Left renal pelvis (tissue), 4 donors: ENCODE data around the gene OGFR. TPM values are rescaled to one million over a fixed set of nuclear protein-coding genes. Genes with fewer than 3 reads are reported as not detected.

Experiments
- DNase-seq, 4 donors: peaks; one replicate each; pipeline ENCODE4 v3.0.0-alpha.2; 2013; ENCODE audit warnings: low read depth in 4 of 4, low spot score in 3 of 4
- polyA plus RNA-seq, 4 donors: library from polyadenylated mRNA; unstranded; fragments of 120-200 nt; gene quantifications; one replicate each; pipeline ENCODE4 v1.2.1, GENCODE V29; 2013; ENCODE audit not compliant: insufficient read length in 4 of 4

OGFR gene
- polyA plus RNA-seq, 4 donors, result 20.6 to 36.1 (median 26.8) TPM

- DNase-seq, result no peak
Measured at GRCh38 chr20:62822788-62823651, 18.4 kb downstream of the OGFR start.

- no peak for DNase-seq
Measured at GRCh38 chr20:62823688-62824475, 19.2 kb downstream of the OGFR start.

GRCh38 chr20:62824476-62825332 lies 20.1 kb downstream of the OGFR start:
- DNase-seq, result no peak

GRCh38 chr20:62825333-62825985 lies 20.8 kb downstream of the OGFR start:
- DNase-seq, result no peak

- DNase-seq, result no peak
Measured at GRCh38 chr20:62825986-62826645, 21.5 kb downstream of the OGFR start.

GRCh38 chr20:62826646-62827310 lies 22.1 kb downstream of the OGFR start:
- no peak for DNase-seq

- DNase-seq, result no peak
Measured at GRCh38 chr20:62827311-62828038, 22.8 kb downstream of the OGFR start.

- DNase-seq, result no peak
Measured at GRCh38 chr20:62828051-62828450, 23.4 kb downstream of the OGFR start.

GRCh38 chr20:62828511-62829230 lies 24.0 kb downstream of the OGFR start:
- no peak for DNase-seq

- no peak for DNase-seq
Measured at GRCh38 chr20:62829231-62830230, 24.9 kb downstream of the OGFR start.

- DNase-seq, result no peak
Measured at GRCh38 chr20:62830251-62830650, 25.6 kb downstream of the OGFR start.

GRCh38 chr20:62830821-62831220 lies 26.2 kb downstream of the OGFR start:
- no peak for DNase-seq

GRCh38 chr20:62831361-62831788 lies 26.7 kb downstream of the OGFR start:
- DNase-seq, result no peak

- DNase-seq, result no peak
Measured at GRCh38 chr20:62831854-62832211, 27.2 kb downstream of the OGFR start.

- DNase-seq, result no peak
Measured at GRCh38 chr20:62832212-62832922, 27.7 kb downstream of the OGFR start.

GRCh38 chr20:62832951-62833391 lies 28.3 kb downstream of the OGFR start:
- no peak for DNase-seq
